Heart left ventricle (tissue), 13 donors: ENCODE data around the gene LRRC3B.

Experiments used
- POLR2A ChIP-seq, 2 donors: fragments of 450-650 bp; IDR thresholded peaks; one replicate each; pipeline ENCODE4 v1.6.1; 2017; ENCODE audit warnings: antibody characterized with exemption in 2 of 2, mild to moderate bottlenecking in 2 of 2, moderate library complexity in 2 of 2
- TF ChIP-seq, protein P1 (sequence below), 12 donors: fragments of 200-600 bp; sonication (generic) in 4 of 12; IDR thresholded peaks; one replicate each; pipeline versions ENCODE4 v1.5.0 to v1.8.0; 2018 to 2022; ENCODE audit warnings: antibody characterized with exemption in 12 of 12, mild to moderate bottlenecking in 5 of 12
- donor health status: ischemic (EF 13 %, LVEDD 7.1; RV severe dilation, severe dysfunction).
- donor health status: DM: no; HTN: yes; CAD: no.
- donor health status: DM: no; HTN: no; CAD: no.
- donor health status: ischemic (EF 25% LVEDD 6.9; RV normal size, moderate dysfunction).
- donor health status: ischemic (EF 25% LVEDD 5.7; RV mildly dilated, moderate dysfunction).
- donor health status: ischemic (EF 35%, LVEDD 5.7; RV mildly dilated, moderate dysfunction).
- donor health status: nonischemic (EF 11% LVEDD 7.7; RV severe dilation, severe dysfunction).
- donor health status: DM: yes; HTN: yes; CAD: no.
- donor health status: PGD.
- donor health status: ischemic (EF 29% LVEDD 5.4; RV normal size, mild dysfunction).
- donor health status: nonischemic (EF 23%, LVEDD 6.1; RV moderate dilation, normal function).

DNA sequence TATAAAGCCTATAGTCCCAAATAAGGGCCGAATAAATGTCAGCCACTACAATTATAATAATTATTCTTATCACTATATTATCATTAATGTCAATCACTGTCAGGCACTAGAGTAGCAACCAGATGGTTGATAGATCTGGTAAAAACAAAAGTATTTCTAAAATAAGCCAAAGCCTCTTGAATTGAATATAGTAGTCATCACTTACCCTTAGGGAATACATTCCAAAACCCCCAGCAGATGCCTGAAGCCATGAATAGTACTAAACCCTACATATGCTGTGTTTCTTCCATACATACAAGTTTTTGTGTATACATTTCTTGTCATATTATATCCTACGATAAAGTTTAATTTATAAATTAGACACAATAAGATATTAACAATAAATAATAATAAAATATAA lies 59.1 kb downstream of the LRRC3B start:
- TF ChIP-seq, protein P1, sequence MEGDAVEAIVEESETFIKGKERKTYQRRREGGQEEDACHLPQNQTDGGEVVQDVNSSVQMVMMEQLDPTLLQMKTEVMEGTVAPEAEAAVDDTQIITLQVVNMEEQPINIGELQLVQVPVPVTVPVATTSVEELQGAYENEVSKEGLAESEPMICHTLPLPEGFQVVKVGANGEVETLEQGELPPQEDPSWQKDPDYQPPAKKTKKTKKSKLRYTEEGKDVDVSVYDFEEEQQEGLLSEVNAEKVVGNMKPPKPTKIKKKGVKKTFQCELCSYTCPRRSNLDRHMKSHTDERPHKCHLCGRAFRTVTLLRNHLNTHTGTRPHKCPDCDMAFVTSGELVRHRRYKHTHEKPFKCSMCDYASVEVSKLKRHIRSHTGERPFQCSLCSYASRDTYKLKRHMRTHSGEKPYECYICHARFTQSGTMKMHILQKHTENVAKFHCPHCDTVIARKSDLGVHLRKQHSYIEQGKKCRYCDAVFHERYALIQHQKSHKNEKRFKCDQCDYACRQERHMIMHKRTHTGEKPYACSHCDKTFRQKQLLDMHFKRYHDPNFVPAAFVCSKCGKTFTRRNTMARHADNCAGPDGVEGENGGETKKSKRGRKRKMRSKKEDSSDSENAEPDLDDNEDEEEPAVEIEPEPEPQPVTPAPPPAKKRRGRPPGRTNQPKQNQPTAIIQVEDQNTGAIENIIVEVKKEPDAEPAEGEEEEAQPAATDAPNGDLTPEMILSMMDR (IDR thresholded peaks at IDR 0.05) = no peak
- TF ChIP-seq POLR2A (IDR thresholded peaks at IDR 0.05) = no peak
